Gastroesophageal sphincter (tissue), 4 donors: ENCODE results near the gene FAHD1. TPM values are rescaled to one million over a fixed set of nuclear protein-coding genes. Genes with fewer than 3 reads are reported as not detected.

Experiments used
- ATAC-seq: fragments of 150-250 bp; one replicate; pipeline ENCODE4 v1.9.1; 2016; ENCODE audit warnings: mild to moderate bottlenecking, moderate library complexity
- H3K27ac ChIP-seq, 4 donors: fragments of 200-600 bp; sonication (generic) in 3 of 4; 1 replicate in 3 of 4; 2 replicates in 1 of 4; pipeline ENCODE4 v1.5.1; 2016 to 2019
- H3K27me3 ChIP-seq: fragments of 200-600 bp; sonication (generic); one replicate; pipeline ENCODE4 v1.5.1; 2019
- H3K36me3 ChIP-seq, 2 donors: fragments of 200-600 bp; sonication (generic); one replicate each; pipeline ENCODE4 v1.5.1; 2019; ENCODE audit warnings: control low read depth in 1 of 2
- H3K4me1 ChIP-seq, 3 donors: fragments of 200-600 bp; sonication (generic); 1 replicate in 2 of 3; 2 replicates in 1 of 3; pipeline ENCODE4 v1.5.1; 2016 to 2019; ENCODE audit warnings: control low read depth in 2 of 3
- H3K4me3 ChIP-seq, 2 donors: fragments of 200-600 bp; sonication (generic); one replicate each; pipeline ENCODE4 v1.5.1; 2019; ENCODE audit warnings: mild to moderate bottlenecking in 1 of 2, moderate library complexity in 1 of 2
- H3K9me3 ChIP-seq, 3 donors: fragments of 200-600 bp; sonication (generic); one replicate each; pipeline ENCODE4 v1.5.1; 2017 to 2019; ENCODE audit warnings: control low read depth in 2 of 3
- EP300 ChIP-seq: sonication (generic); formaldehyde crosslinking; IDR thresholded peaks from one replicate; pipeline ENCODE4 v1.6.1; 2017; ENCODE audit warnings: antibody characterized with exemption, mild to moderate bottlenecking
- POLR2A ChIP-seq, 2 donors: fragments of 450-650 bp; IDR thresholded peaks; one replicate each; pipeline ENCODE4 v1.6.1; 2017; ENCODE audit warnings: antibody characterized with exemption in 2 of 2, mild to moderate bottlenecking in 2 of 2, moderate library complexity in 1 of 2
- POLR2AphosphoS5 ChIP-seq: sonication (generic); formaldehyde crosslinking; IDR thresholded peaks from one replicate; pipeline ENCODE4 v1.6.1; 2017; ENCODE audit warnings: antibody characterized with exemption
- WGBS, 2 donors: methylation state at CpG; one replicate each; pipeline ENCODE4 v1.1.5; 2018; ENCODE audit warnings: low coverage in 1 of 2; 5-methylcytosine and 5-hydroxymethylcytosine counted together
- total RNA-seq, 4 donors: library from RNA; depleted of rRNA; stranded (reverse); fragments of >200 nt; gene quantifications; one replicate each; pipeline ENCODE4 v1.1.0, GENCODE V29; 2016
- TF ChIP-seq, protein P1 (sequence below), 4 experiments: fragments of 200-600 bp in 2 of 4; fragments of 450-650 bp in 2 of 4; sonication (generic) in 1 of 4; IDR thresholded peaks; one replicate each; pipeline ENCODE4 v1.5.1; 2017 to 2019; ENCODE audit warnings: antibody characterized with exemption in 4 of 4, mild to moderate bottlenecking in 2 of 4, moderate library complexity in 2 of 4

The FAHD1 gene
- total RNA-seq, 4 donors from 2014 or later = 22.9 to 44.0 (median 30.2) TPM

DNA sequence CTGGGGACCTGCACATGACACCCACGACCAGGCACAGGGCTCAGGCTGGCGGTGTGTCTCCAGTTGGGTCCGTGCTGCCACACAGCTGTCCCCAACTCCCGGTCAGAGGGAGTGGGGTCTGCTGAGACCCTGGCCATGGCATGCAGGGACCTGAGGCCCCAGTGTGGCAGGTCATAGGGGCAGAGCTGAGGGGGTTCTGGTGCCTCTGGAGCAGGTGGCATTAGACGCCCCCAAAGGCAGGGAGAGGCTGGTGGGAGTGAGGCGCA is 40.0 kb upstream of the FAHD1 start:
- Histone ChIP-seq H3K4me1 (peaks cover 0 to 48% (median 18%) of the 10 kb centered on the region in 3 donors), H3K4me3 (no peak overlapping the region), H3K27ac (no peak overlapping the region), H3K27me3 (no peaks in the 10 kb centered on the region), H3K9me3 (no peaks in the 10 kb centered on the region), H3K36me3 (peaks cover 0 to 71% of the 10 kb centered on the region in 2 donors)
- ATAC-seq = no peak
- 100% methylated on average over 1 of the region's 6 CpGs; no CpG with 5 or more reads in 1 of the 2 donors for WGBS, 2 donors
- TF ChIP-seq EP300 (no peak), POLR2A (IDR thresholded peaks at IDR 0.05) (no peak), POLR2AphosphoS5 (no peak)

DNA sequence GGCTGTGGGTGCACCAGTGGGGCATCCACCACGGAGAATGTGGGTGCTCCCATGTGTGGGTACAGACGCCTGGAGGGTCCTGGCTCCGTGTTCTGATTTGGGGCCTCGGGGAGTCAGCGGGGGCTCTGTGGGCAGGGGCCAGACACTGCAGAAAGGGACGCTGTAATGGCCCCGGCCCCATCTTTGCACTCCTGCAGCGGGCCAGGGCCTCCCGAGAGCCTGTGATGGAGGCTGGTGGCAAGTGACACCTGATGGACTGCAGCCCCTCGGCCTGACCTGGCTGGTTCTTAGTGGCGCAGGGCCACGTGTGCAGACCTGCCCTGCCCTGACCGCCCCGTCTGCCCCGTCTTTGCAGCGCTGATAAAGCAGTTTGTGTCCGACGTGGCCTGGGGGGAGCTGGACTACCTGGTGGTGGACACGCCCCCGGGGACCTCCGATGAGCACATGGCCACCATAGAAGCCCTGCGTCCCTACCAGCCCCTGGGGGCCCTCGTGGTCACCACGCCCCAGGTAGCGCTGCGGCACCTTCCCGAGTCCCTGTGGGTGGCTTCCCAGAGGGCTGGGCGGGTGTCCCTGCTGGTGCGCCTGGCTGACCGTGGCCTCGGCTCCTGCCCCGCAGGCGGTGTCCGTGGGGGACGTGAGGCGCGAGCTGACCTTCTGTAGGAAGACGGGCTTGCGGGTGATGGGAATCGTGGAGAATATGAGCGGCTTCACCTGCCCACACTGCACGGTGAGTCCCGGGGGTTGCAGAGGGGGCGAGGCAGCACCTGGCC is 39.5 kb upstream of the FAHD1 start:
- 100% methylated on average over 1 of the region's 44 CpGs; no CpG with 5 or more reads in 1 of the 2 donors for WGBS, 2 donors
- no peak overlapping the region for H3K27ac ChIP-seq
- H3K9me3 ChIP-seq = no peaks in the 10 kb centered on the region
- H3K4me3 ChIP-seq = no peak overlapping the region
- TF ChIP-seq POLR2AphosphoS5 = no peak
- TF ChIP-seq EP300 = no peak
- no peak for TF ChIP-seq POLR2A (IDR thresholded peaks at IDR 0.05)
- TF ChIP-seq, protein P1, sequence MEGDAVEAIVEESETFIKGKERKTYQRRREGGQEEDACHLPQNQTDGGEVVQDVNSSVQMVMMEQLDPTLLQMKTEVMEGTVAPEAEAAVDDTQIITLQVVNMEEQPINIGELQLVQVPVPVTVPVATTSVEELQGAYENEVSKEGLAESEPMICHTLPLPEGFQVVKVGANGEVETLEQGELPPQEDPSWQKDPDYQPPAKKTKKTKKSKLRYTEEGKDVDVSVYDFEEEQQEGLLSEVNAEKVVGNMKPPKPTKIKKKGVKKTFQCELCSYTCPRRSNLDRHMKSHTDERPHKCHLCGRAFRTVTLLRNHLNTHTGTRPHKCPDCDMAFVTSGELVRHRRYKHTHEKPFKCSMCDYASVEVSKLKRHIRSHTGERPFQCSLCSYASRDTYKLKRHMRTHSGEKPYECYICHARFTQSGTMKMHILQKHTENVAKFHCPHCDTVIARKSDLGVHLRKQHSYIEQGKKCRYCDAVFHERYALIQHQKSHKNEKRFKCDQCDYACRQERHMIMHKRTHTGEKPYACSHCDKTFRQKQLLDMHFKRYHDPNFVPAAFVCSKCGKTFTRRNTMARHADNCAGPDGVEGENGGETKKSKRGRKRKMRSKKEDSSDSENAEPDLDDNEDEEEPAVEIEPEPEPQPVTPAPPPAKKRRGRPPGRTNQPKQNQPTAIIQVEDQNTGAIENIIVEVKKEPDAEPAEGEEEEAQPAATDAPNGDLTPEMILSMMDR (IDR thresholded peaks at IDR 0.05) = no peak
- no peaks in the 10 kb centered on the region for H3K27me3 ChIP-seq
- peaks cover 0 to 48% (median 18%) of the 10 kb centered on the region in 3 donors for H3K4me1 ChIP-seq
- peaks cover 0 to 77% of the 10 kb centered on the region in 2 donors for H3K36me3 ChIP-seq
- ATAC-seq = no peak

DNA sequence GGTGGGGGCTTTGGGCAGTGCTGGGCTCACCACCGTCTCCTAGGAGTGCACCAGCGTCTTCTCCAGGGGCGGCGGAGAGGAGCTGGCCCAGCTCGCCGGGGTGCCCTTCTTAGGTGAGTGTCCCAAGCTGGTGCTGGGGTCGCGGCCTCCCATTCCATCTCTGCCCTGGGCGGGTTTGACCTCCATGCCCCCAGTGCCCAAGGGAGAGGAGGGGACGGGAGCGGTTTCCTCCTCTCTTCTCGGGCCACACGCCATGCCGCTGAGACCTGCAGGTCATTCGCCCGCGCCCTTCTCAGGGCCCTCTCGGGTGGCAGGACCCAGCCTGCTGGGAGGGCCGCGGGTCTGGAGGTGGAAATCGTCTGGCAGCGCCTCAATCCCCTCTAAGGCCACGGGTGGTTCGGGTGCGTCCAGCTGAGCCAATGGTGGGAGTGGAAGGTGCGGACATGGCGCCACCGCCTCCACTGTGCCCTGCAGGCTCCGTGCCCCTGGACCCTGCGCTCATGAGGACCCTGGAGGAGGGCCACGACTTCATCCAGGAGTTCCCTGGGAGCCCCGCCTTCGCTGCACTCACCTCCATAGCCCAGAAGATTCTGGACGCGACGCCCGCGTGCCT is 38.8 kb upstream of the FAHD1 start:
- H3K36me3 ChIP-seq = peaks cover 0 to 78% of the 10 kb centered on the region in 2 donors
- H3K4me3 ChIP-seq = no peak overlapping the region
- no peak for ATAC-seq
- no peak overlapping the region for H3K27ac ChIP-seq
- no CpG with 5 or more reads among the region's 38 CpGs for WGBS, 2 donors
- TF ChIP-seq, protein P1 (IDR thresholded peaks at IDR 0.05) = no peak
- TF ChIP-seq EP300 (no peak), POLR2A (IDR thresholded peaks at IDR 0.05) (no peak), POLR2AphosphoS5 (no peak)
- no peaks in the 10 kb centered on the region for H3K9me3 ChIP-seq
- no peaks in the 10 kb centered on the region for H3K27me3 ChIP-seq
- H3K4me1 ChIP-seq = peaks cover 0 to 47% (median 18%) of the 10 kb centered on the region in 3 donors

DNA sequence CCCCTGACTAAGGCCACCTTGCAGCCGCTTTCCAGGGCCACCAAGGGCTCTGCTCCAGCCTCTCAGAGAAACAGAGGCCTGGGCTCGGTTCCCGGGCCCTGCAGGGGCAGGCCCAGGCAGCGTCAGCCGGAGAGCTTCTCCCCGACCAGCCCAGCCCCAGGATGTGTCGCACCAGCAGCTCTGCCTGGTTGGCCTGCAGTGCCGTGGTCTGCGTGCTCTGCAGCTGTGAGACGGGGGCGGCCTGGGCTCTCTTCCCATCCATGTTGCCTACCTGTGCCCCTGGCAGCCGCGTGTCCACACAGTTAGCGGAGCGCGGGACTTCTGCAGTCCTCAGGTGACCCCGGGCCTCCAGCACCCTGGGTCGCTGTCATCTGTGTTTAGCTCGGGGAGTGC is 38.3 kb upstream of the FAHD1 start:
- H3K9me3 ChIP-seq = no peaks in the 10 kb centered on the region
- H3K27me3 ChIP-seq = no peaks in the 10 kb centered on the region
- peaks cover 0 to 42% (median 15%) of the 10 kb centered on the region in 3 donors for H3K4me1 ChIP-seq
- TF ChIP-seq, protein P1 (IDR thresholded peaks at IDR 0.05) = no peak
- TF ChIP-seq POLR2A (IDR thresholded peaks at IDR 0.05) (no peak), EP300 (no peak), POLR2AphosphoS5 (no peak)
- peaks cover 0 to 78% of the 10 kb centered on the region in 2 donors for H3K36me3 ChIP-seq
- no peak for ATAC-seq
- no peak overlapping the region for H3K4me3 ChIP-seq
- no peak overlapping the region for H3K27ac ChIP-seq
- WGBS, 2 donors = no CpG with 5 or more reads among the region's 19 CpGs

DNA sequence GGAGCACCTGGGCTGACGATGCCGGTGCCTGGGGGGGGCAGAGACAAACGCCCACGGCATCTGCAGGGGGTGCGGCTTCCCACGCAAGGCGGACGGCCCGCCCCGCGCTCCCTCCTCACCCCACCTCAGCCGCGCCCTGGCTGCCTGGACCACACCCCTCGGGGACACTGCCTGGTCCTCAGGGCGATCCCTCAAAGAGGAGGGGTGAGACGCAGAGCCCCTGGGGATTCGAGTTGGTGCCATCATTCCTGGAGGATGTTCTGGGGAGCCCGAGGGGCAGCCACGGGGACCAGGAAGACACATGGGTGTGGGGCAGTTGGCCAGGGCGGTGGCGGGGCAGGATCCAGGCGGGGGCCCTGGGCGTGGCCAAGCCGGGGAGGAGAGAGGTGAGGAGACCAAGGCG is 37.4 kb upstream of the FAHD1 start:
- Histone ChIP-seq H3K4me3 (no peak overlapping the region), H3K9me3 (no peaks in the 10 kb centered on the region), H3K27me3 (no peaks in the 10 kb centered on the region), H3K27ac (no peak overlapping the region), H3K4me1 (peaks cover 0 to 32% (median 7%) of the 10 kb centered on the region in 3 donors), H3K36me3 (peaks cover 0 to 78% of the 10 kb centered on the region in 2 donors)
- no CpG with 5 or more reads among the region's 25 CpGs for WGBS, 2 donors
- ATAC-seq = no peak
- TF ChIP-seq EP300 = no peak
- no peak for TF ChIP-seq POLR2AphosphoS5
- TF ChIP-seq, protein P1 (IDR thresholded peaks at IDR 0.05) = no peak
- TF ChIP-seq POLR2A (IDR thresholded peaks at IDR 0.05) = no peak
